ENCODE measurements around the gene LMO7. TPM values are rescaled to one million over a fixed set of nuclear protein-coding genes. Genes with fewer than 3 reads are reported as not detected.

Gene LMO7
- total and polyA plus RNA-seq, 2 of the 8 experiments (the other 6 are each of a cell fraction or from before 2014, with no cell fraction given), result 8.1 to 28.3 TPM

DNA sequence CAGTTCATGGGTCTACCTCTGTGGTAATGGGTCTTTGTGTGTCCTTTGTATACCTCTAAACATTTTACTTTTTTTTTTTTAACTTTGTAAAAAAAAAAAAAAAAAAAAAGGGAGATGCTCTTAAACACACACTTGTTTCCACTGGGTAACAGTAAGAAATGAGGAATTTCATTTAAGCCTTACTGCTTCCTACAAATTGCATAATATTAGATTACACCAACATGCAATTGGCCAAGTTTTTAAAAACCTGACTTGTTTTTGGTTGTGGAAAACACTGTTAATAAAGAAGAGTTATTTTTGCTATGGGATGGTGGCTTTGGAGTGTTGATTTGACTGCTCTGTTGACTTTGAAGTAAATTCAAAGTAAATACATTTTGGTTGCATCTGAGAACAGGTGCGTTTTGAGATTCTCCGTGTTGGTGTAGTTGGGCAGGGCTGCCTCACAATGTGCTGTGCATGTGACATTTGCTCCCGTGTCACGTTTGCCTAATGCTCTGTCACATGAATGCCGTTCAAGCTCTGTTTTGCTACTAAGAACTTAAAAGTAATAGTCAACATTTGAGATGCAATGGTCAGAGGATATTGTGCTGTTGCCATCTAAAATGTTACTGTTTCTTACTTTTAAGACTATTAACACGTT, 202.4 kb downstream of the LMO7 start:
- CTCF ChIA-PET (ENCODE audit: partially characterized antibody), result no interaction called here

More for the DNA sequence above, 202.4 kb downstream of the LMO7 start:
- Histone ChIP-seq H2BK5ac (ENCODE audit: low read depth, low read length) (no peak overlapping the region), H4K20me1 (replicated peaks in 1 of 2; ENCODE audit: control insufficient read depth in 1 of 2, insufficient read depth in 2 of 2, low read length in 2 of 2) (no peaks in the 10 kb centered on the region), H3K4me1 (replicated peaks in 1 of 4; ENCODE audit: control insufficient read depth in 3 of 4, insufficient read depth in 4 of 4, low read length in 3 of 4) (peaks cover 0 to 1% (median 0%) of the 10 kb centered on the region in 4 experiments; a peak in 1 of 7 replicates), H3K79me2 (ENCODE audit: control insufficient read depth in 1 of 2, insufficient read depth in 2 of 2, low read length in 2 of 2) (no peaks in the 10 kb centered on the region), H3K18ac (ENCODE audit: extremely low read depth, low read length) (no peak overlapping the region), H2BK12ac (ENCODE audit: low read depth, low read length) (no peak overlapping the region), H3K4me2 (ENCODE audit: insufficient read depth in 1 of 2, low read depth in 2 of 2, low read length in 2 of 2) (no peak overlapping the region), H3K56ac (replicated peaks; ENCODE audit: insufficient read length, low read depth, low read length) (no peak overlapping the region), H3K79me1 (ENCODE audit: low read depth, low read length) (no peaks in the 10 kb centered on the region), H2AK5ac (ENCODE audit: low read depth, low read length) (no peak overlapping the region), H3K4ac (replicated peaks; ENCODE audit: insufficient read length, low read depth, low read length) (peak overlapping the region; percentile 66), H4K5ac (ENCODE audit: insufficient read length, low read depth, low read length) (no peak overlapping the region), H3K4me3 (ENCODE audit: extremely low read depth in 1 of 4, insufficient read depth in 2 of 4, low read depth in 3 of 4, low read length in 4 of 4) (no peak overlapping the region), H2AFZ (ENCODE audit: low read length) (no peak overlapping the region), H3K9ac (replicated peaks in 1 of 4; ENCODE audit: extremely low read depth in 1 of 4, low read depth in 3 of 4, low read length in 3 of 4) (no peak overlapping the region), H3K36me3 (ENCODE audit: control insufficient read depth in 2 of 4, insufficient read depth in 4 of 4, low read length in 3 of 4) (peaks cover 0 to 8% (median 1%) of the 10 kb centered on the region in 4 experiments; a peak in 3 of 8 replicates), H2BK20ac (ENCODE audit: low read length) (no peak overlapping the region), H4K91ac (replicated peaks; ENCODE audit: insufficient read length, low read length) (no peak overlapping the region), H2BK15ac (ENCODE audit: low read length) (no peak overlapping the region), H3K23ac (ENCODE audit: insufficient read length) (peak overlapping the region; percentile 89), H2BK120ac (replicated peaks; ENCODE audit: low read depth, low read length) (no peak overlapping the region), H3K9me3 (ENCODE audit: insufficient read depth in 2 of 2, low read depth in 1 of 2, low read length in 1 of 2) (no peaks in the 10 kb centered on the region), H3K27me3 (replicated peaks in 1 of 4; ENCODE audit: control insufficient read depth in 3 of 4, extremely low read depth in 1 of 4, insufficient read depth in 3 of 4, low read length in 3 of 4) (no peaks in the 10 kb centered on the region), H3K27ac (ENCODE audit: low read depth, low read length) (no peak overlapping the region), H4K8ac (ENCODE audit: extremely low read depth, insufficient read depth, low read length) (no peak overlapping the region), H3K14ac (ENCODE audit: insufficient read length) (no peak overlapping the region), H3K23me2 (ENCODE audit: low read depth, low read length) (no peaks in the 10 kb centered on the region)
- no peak for FAIRE-seq
- no peak for DNase-seq (ENCODE audit: low read depth in 1 of 2, low spot score in 2 of 2)
- WGBS, 2 experiments (ENCODE audit: extremely low coverage in 1 of 2, insufficient coverage in 1 of 2, insufficient read length in 1 of 2, insufficient replicate concordance in 2 of 2, low coverage in 1 of 2, low lambda C conversion rate in 2 of 2, missing lambda C conversion rate in 1 of 2), result 76% methylated on average over 6 of the region's 6 CpGs; no CpG with 5 or more reads in 1 of the 2 experiments
- TF ChIP-seq HDAC2 (IDR thresholded peaks at IDR 0.05; ENCODE audit: borderline replicate concordance in 1 of 2, low read depth in 2 of 2, low read length in 2 of 2) (no peak), TEAD4 (IDR thresholded peaks at IDR 0.05; ENCODE audit: low read depth, low read length) (no peak), KDM4A (IDR thresholded peaks at IDR 0.05; ENCODE audit: low read depth, low read length, severe bottlenecking) (no peak), TAF1 (IDR thresholded peaks at IDR 0.05; ENCODE audit: low read depth, low read length) (no peak), SP2 (IDR thresholded peaks at IDR 0.05; ENCODE audit: low read length) (no peak), BRCA1 (IDR thresholded peaks at IDR 0.05; ENCODE audit: low read depth, low read length) (no peak), JUN (IDR thresholded peaks at IDR 0.05; ENCODE audit: low read depth, low read length) (no peak), MAFK (IDR thresholded peaks at IDR 0.05; ENCODE audit: low read depth, low read length) (no peak), RXRA (IDR thresholded peaks at IDR 0.05; ENCODE audit: insufficient read depth, low read depth, low read length) (no peak), NRF1 (IDR thresholded peaks at IDR 0.05; ENCODE audit: low read depth, low read length) (no peak)
- TF ChIP-seq, protein P1, sequence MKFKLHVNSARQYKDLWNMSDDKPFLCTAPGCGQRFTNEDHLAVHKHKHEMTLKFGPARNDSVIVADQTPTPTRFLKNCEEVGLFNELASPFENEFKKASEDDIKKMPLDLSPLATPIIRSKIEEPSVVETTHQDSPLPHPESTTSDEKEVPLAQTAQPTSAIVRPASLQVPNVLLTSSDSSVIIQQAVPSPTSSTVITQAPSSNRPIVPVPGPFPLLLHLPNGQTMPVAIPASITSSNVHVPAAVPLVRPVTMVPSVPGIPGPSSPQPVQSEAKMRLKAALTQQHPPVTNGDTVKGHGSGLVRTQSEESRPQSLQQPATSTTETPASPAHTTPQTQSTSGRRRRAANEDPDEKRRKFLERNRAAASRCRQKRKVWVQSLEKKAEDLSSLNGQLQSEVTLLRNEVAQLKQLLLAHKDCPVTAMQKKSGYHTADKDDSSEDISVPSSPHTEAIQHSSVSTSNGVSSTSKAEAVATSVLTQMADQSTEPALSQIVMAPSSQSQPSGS (IDR thresholded peaks at IDR 0.05; ENCODE audit: low read length), result no peak
- POLR2A ChIA-PET (ENCODE audit: partially characterized antibody), result no interaction called here
